Measurements from ENCODE around the gene DHRSX. TPM values are rescaled to one million over a fixed set of nuclear protein-coding genes. Genes with fewer than 3 reads are reported as not detected.
"Not testable (repeated sequence)": the region's sequence is repeated elsewhere in the genome, so short reads cannot be mapped to it uniquely, and the experiment has no call there.

The DHRSX gene
- total RNA-seq, 1 donor from 2014 or later, result 40.7 TPM

DNA sequence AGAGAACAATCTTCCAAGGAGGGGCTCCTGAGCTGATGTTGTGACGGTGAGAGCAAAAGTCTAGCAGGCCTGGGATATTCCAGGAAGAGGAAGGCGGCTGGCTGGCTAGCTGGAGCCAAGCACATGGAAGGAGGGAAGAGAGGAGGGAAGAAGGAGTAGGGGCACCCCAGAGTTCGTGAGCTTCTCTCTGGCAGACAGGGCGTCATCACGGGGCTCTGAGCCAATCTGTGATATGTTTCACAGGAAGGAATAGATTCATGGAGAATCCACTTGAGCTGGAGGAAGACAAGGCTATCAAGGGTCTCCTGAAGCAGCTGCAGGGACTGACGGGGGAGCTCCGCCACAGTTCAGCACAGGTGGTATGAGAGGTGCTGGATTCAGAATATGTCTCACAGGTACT is 73.6 kb downstream of the DHRSX start:
- no peak for DNase-seq (ENCODE audit: low read depth)

DNA sequence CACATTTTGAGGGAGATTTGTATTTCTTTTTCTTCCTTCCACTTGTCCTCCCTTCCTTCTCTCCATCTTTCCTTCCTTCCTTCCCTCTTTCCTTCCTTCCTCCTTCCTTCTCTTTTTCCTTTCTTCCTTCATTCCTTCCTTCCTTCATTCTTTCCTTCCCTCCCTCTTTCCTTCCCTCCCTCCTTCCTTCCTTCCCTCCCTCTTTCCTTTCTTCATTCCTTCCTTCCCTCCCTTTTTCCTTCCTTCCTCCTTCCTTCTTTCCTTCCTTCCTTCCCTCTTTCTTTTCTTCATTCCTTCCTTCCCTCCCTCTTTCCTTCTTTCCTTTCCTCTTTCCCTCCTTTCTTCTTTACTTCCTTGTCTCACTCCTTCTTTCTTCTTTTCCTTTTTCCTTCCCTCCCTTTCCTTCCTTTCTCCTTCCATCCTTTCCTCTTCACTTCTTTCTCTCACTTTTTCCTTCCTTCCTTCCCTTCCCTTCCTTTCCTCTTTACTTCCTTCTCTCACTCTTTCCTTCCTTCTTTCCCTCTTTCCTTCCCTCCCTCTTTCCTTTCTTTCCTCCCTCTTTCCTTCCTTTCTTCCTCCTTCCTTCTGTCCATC is 74.4 kb downstream of the DHRSX start:
- no peak for DNase-seq (ENCODE audit: low read depth)

DNA sequence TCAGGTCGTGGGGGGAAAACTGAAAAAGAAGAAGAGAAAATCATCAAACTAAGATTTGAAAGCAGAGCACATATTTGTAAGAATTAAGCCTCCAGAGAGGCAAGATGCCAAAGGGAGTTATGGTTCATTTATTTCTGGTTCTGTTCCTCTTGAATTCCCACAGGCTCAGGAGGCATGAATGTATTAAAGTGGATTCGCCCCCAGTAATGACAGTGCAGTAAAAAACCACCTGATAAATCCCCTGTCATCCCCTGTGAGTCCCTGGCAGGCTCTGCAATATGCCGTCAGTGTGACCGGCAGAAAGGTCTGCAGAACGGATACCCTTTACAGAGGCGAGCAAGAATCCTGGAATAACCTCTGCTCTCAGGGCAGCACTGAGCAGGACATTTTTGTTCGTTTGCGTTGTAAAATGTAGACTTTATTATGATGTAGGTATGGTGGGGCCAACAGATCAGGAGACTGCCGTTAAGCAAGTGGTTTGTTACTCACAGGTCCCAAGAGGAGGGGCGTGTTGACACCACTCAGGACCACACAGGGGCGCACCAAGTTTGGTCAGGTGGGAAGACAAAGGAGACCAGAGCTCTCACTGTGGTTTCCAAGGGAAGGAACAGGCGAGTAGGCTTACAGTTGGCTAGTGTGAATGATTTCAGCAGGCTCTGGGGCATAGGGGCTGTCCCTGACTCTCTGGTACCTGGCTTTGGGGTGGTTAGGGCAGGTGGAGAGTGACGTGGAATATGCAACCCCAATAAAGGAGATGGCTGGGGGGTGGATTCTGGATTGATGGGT is 75.3 kb downstream of the DHRSX start:
- DNase-seq (ENCODE audit: low read depth), result no peak

DNA sequence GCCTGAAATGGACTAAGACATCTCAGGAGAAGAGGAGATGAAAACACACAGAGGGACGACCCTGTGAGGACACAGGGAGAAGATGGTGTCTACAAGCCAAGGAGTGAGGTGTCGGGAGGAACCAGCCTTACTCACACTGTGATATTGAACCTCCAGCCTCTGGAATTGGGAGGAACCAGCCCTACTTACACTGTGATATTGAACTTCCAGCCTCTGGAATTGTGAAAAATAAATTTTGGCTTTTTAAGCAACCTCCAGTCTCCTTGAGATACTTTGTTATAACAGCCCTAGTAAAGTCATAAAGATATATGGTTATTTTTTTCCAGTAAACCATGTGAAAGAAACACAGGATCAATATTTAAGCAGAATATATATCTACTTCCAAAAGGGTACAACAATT is 76.5 kb downstream of the DHRSX start:
- no peak for DNase-seq (ENCODE audit: low read depth)

DNA sequence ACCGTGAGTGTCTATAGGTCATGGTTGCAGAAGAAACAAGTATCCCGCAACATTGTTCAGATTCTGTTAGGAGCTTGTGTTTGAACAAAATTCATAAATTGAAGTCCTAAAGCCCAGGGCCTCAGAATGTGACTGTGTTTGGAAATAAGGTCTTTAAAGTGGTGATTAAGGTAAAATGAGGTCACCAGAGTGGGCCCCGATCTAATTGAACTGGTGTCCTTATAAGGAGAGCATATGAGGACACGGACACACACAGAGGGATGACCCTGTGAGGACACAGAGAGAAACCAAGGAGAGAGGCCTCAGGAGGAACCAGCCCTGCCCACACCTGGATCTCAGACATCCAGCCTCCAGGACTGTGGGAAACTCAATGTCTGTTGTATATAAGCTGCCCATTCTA is 76.9 kb downstream of the DHRSX start:
- no peak for DNase-seq (ENCODE audit: low read depth)

DNA sequence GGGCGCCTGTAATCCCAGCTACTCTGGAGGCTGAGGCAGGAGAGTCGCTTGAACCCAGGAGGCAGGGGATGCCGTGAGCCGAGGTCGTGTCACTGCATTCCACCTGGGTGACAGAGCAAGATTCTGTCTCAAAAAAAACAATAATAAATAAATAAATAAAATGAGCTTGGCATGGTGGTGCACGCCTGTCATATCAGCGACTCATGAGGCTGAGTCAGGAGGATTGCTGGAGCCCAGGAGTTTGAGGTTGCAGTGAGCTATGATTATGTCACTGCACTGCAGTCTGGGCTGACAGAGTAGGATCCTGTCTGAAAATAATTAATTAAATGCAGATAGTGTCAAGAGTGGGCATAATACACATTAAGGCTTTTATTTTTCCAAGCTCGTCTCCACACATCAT is 77.5 kb downstream of the DHRSX start:
- DNase-seq (ENCODE audit: low read depth), result no peak

DNA sequence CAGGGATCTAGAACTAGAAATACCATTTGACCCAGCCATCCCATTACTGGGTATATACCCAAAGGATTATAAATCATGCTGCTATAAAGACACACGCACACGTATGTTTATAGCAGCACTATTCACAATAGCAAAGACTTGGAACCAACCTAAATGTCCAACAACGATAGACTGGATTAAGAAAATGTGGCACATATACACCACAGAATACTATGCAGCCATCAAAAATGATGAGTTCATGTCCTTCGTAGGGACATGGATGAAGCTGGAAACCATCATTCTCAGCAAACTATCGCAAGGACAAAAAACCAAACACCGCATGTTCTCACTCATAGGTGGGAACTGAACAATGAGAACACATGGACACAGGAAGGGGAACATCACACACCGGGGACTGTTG is 81.4 kb downstream of the DHRSX start:
- DNase-seq (ENCODE audit: low read depth), result not testable (repeated sequence)

DNA sequence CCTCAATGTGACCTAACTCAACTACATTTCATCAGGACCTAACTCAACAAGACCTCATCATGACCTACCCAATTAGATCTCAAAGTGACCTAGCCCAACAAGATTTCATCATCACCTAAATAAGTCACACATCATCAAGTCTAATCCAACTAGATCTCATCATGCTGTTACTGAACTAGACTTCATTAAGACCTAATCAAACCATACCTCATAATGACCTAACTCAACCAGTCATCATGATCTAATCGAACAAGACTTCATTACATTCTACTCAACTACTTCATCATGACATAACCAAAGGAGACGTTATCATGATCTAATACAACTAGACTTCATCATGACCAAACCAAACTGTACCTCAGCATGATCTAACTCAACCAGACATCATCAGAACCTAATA is 82.8 kb downstream of the DHRSX start:
- DNase-seq (ENCODE audit: low read depth), result no peak

DNA sequence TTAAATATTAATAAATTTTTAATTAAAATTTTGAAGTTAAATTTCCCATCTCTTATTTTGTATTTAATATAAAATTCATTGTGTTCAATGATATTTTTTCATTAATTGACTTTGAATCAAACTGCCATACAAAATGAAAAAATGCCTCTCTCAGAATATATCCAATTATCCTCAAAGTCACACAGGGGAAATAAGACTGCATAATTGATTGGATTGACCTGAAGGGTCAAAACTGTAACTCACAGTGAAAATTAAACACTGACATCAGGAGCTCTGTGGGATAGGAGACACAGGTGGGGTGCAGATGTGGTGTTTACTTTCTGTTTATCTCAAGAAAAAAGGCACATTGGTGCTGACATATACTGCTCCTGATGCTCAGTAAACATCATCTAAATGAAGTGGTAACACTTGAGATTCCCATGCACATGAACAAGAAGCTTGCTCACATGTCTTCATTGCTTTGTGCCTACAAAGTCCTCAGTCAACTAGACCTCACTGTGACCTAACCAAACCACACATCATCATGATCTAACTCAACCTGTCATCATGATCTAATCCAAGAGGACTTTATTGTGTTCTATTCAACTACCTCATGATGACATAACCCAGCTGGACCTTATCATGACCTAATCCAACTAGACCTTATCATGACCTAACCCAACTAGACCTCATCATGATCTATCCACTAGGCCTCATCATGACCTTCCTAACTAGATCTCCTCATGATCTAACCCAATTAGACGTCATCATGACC is 83.7 kb downstream of the DHRSX start:
- no peak for DNase-seq (ENCODE audit: low read depth)

DNA sequence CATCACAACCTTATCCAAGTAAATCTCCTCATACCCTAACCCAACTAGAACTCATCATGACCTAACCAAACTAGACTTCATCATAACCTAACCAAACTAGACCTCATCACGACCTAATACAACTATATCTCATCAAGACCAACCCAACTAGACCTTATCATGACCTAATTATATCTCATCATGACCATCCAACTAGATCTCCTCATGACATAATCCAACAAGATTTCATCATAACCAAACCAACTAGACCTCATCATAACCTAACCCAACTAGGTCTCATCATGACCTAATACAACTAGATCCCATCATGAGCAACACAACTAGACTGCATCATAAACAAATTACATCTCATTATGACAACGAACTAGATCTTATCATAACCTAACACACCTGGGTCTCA is 86.4 kb downstream of the DHRSX start:
- DNase-seq (ENCODE audit: low read depth), result no peak

DNA sequence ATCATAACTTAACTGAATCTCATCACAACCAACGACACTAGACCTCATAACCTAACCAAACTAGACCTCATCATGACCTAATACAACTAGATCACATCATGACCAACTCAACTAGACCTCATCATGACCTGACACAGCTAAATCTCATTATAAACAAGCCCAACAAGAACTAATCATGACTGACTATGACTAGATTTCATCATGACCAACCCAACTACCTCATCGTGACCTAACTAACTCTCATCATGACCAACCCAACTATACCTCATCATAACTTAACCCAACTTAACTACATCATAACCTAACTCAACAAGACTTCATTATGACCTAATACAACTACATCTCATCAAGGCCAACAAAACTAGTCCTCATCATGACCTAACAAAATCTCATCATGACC is 86.8 kb downstream of the DHRSX start:
- no peak for DNase-seq (ENCODE audit: low read depth)

DNA sequence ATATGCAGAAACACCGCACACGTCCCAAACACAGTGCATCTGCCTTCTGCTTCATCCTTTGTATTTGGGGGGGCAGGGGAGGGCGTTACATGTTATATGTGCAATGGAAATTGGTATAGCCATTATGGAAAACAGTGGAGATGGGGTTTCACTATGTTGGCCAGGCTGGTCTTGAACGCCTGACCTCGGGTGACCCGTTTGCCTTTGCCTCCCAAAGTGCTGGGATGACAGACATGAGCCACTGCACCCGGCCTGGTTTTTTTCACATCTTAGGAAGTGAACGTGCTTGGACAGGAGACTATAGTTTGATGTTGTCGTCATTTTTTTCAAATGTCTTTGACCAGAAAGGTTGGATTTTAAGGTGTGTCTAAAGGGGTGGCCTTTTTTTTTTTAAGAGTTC is 88.6 kb downstream of the DHRSX start:
- DNase-seq (ENCODE audit: low read depth), result no peak

DNA sequence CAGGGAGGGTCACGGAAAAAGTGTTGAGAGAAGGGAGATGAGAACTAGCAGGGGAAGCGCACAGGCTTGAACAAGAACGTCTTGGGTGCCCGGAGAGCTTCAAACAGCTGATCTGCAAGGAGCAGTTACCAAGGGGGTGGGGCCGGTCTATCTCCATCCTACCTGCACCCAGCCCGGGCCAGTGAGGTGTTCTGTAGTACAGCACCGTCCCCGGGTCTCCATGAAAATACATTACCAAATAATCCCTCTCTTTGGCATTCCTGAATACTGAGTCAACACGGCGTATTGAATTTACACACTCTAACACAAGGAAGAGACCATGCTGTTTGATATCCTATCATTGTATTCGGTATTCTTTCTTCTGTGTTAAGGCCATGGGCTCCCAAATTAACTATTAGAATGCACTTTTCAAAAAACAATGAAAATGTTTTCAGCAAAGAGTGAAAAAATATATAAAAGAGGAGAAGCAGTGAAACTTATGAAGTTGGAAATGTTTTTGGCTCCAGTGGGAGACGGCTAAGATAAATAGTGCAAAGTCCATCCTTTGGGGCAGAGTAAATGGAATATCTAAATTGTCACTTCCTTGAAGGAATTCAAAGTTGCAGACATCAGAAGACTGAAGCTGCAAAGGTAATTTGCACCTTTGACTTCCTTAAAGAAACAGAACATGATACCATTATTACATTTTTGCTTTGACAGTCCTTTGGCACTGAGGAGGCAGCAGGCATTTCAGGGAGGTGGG is 90.3 kb downstream of the DHRSX start:
- DNase-seq (ENCODE audit: low read depth), result no peak

DNA sequence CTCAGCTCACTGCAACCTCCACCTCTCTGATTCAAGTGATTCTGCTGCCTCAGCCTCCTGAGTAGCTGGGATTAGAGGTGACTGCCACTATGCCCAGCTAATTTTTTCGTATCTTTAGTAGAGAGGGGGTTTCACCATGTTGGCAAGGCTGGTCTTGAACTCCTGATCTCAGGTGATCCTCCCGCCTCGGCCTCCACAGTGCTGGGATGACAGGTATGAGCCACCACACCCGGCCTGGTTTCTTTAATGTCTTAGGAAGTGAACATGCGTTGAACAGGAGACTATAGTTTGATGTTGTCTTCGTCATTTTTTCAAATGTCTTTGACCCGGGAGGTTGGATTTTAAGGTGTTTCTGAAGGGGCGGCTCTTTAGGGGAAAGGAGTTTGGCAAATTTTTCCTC is 91.0 kb downstream of the DHRSX start:
- no peak for DNase-seq (ENCODE audit: low read depth)

DNA sequence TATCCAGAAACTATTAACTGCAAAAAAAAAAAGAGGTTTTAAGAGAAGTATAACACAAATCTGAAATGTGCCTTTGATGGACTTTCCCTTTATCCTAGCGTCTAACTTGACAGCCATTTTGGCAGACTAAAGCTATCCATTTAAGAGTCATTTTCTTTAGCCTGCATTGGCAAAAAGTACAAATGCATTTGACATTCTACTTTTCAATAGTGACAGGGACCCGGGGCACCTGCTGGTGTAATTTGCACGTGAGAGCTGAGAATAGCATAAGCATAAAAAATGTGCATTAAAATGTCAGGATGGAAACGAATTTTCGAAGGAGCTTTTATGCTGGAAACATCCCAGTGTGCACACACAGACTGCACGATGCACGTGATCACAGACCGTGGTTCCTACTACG is 91.9 kb downstream of the DHRSX start:
- no peak for DNase-seq (ENCODE audit: low read depth)

DNA sequence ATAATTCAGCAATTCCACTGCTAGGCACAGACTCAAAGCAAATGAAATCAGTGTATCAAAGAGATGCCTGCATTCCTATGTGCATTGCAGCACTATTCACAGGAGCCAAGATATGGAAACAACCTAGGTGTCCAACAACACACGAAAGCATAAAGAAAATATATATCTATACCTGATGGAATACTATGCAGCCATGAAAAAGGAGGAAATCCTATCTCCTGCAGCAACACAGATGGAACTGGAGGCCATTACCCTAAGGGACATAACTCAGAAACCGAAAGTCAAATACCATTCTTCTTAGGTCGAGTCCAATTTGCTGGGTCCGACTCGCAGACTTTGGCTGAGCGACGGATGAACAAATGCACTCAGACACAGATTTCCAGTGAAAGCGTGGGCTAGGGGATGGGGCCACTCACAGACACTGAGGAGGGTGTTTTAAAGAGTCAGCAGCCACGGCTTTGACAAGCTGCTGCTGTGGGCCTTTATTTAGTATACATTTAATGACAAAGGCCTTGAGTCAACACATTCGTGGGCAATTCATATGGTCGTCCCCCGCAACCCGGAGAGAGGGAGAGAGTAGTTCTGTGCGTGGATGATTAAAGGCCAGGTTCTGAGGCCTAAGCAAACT is 93.8 kb downstream of the DHRSX start:
- DNase-seq (ENCODE audit: low read depth), result no peak

DNA sequence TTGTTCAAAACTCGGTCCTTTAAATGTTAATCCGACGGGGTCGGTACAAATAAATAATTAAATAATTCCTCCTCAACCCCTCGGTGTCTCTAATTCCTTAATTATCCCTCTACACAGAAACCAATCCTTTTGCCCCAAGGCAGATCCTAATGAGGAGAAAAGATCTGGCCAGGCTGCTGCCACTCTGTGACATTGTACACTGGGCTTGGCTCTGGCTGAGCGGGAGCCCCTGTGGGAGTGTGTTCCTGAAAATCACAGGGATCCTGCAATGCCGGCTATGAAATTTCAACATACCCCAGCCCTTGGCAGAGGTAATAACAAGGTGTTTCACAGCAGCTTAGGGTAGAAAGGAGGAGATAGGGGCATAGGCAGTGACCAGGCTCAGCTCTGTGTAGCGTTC is 96.0 kb downstream of the DHRSX start:
- no peak for DNase-seq (ENCODE audit: low read depth)

DNA sequence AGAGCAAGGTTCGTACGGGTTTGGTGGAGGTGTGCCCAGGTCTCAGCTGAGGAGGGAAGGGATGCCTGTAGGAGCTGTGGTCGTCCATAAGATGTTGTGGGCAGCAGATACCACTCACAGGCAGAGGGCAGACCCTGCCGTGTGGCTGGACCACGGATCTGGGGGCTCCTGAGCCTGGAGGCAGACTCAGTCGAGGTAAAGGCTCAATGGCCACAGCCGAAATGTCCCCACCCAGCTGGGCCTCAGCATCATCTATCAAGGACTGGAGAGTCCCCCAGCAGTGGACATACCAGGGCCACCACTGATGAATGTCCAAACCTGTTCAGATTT is 98.5 kb downstream of the DHRSX start:
- no peak for DNase-seq (ENCODE audit: low read depth)

DNA sequence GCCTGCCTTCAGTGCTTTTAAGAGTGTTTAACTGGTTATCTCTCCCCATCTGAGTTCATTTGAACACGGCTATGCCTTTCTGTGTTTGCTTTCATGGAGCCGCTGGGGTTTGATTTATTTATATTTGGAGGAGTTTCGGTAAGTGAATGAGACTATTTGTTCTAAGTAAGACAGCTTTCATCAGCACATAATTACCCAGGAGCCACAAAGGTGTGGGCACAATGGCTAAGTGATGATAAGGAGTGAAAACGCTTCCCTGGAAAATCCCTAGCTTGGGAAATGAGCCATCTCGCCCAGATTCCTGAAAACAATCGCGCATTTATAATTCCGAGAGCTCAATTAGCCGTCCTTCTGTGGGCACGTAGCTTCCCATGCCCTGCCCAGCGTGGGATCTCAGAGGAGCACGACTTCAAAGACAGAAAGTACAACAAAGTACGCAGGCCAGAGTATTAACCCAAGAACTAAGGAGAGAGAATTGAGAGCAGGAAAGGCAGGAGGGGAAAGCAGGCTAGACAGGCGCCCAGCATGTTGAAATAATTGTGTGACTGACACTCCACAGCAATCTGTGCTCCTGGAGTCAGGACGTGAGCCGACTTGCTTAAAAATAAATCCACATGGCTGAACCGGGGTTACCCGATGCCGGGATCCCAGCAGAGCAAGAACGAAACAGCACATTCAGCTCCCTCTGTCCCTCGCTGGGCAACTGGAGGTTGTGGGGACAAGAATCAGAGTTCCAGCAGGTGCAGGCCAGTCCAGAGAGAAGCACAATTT is 99.0 kb downstream of the DHRSX start:
- no peak for DNase-seq (ENCODE audit: low read depth)

DNA sequence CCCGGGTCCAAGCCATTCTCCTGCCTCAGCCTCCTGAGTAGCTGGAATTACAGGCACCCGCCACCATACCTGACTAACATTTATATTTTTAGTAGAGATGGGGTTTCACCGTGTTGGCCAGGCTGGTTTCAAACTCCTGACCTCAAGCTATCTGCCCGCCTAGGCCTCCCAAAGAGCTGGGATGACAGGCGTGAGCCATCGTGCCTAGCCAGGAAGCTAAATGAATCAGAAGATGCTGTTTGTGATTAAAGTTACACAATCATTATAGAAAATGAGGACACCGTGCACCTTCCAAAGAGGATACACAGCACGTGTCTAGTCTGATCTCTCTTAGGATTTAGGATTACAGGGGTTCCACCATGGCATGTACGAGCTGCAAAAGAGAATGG is 99.6 kb downstream of the DHRSX start:
- DNase-seq (ENCODE audit: low read depth), result no peak

Measured in myocyte (in vitro differentiated cells).